Measurements from ENCODE around the gene SPATA3. TPM values are rescaled to one million over a fixed set of nuclear protein-coding genes. Genes with fewer than 3 reads are reported as not detected.

Gene SPATA3
- total and polyA plus RNA-seq, 2 of the 13 experiments (the other 11 are each of a cell fraction or from before 2014, with no cell fraction given) = not detected

- peak; percentile 92; the same call in 1 of the 2 replicates for TF ChIP-seq GZF1 (CRISPR knock-in tag; IDR thresholded peaks at IDR 0.05)
- TF ChIP-seq PAX8 (CRISPR knock-in tag; IDR thresholded peaks at IDR 0.05; ENCODE audit: borderline replicate concordance) = no peak
- TF ChIP-seq PREB (CRISPR knock-in tag; IDR thresholded peaks at IDR 0.05) = peak; percentile 61; the same call in 1 of the 2 replicates
- TF ChIP-seq ZNF776 (CRISPR knock-in tag; IDR thresholded peaks at IDR 0.05) = 0 out of 2 replicates have a peak, but pooled peaks have one; percentile 70
- TF ChIP-seq NFYB (CRISPR knock-in tag; IDR thresholded peaks at IDR 0.05) = peak; percentile 44; the same call in 1 of the 2 replicates
- peak; percentile 25; the same call in 1 of the 2 replicates for TF ChIP-seq ZNF703 (CRISPR knock-in tag; IDR thresholded peaks at IDR 0.05; ENCODE audit: borderline replicate concordance)
- TF ChIP-seq TARDBP (CRISPR knock-in tag; IDR thresholded peaks at IDR 0.05) = peak; percentile 99
- TF ChIP-seq MTF2 (CRISPR knock-in tag; IDR thresholded peaks at IDR 0.05; ENCODE audit: borderline replicate concordance) = no peak
- TF ChIP-seq MIER3 (CRISPR knock-in tag; IDR thresholded peaks at IDR 0.05; ENCODE audit: borderline replicate concordance) = peak; percentile 98; the same call in 1 of the 2 replicates
- TF ChIP-seq NR1H2 (CRISPR knock-in tag; IDR thresholded peaks at IDR 0.05; ENCODE audit: borderline replicate concordance, low read depth) = peak; percentile 95
- TF ChIP-seq HNF1B (CRISPR knock-in tag; IDR thresholded peaks at IDR 0.05) = peak; percentile 99
- TF ChIP-seq ZNF704 (CRISPR knock-in tag; IDR thresholded peaks at IDR 0.05; ENCODE audit: borderline replicate concordance) = no peak; the same call in 1 of the 2 replicates
- peak; percentile 93 for TF ChIP-seq JDP2 (CRISPR knock-in tag; IDR thresholded peaks at IDR 0.05; ENCODE audit: borderline replicate concordance)
- TF ChIP-seq ARHGAP35 (CRISPR knock-in tag; IDR thresholded peaks at IDR 0.05; ENCODE audit: borderline replicate concordance) = peak; percentile 86; the same call in 1 of the 2 replicates
- peak; percentile 96 for TF ChIP-seq MEIS2 (CRISPR knock-in tag; IDR thresholded peaks at IDR 0.05)
- peak; percentile 81 for TF ChIP-seq HNF1A (IDR thresholded peaks at IDR 0.05; ENCODE audit: low read depth)
- peak; percentile 96 for TF ChIP-seq HNF1A (CRISPR knock-in tag; IDR thresholded peaks at IDR 0.05; ENCODE audit: borderline replicate concordance)
- peak; percentile 93 for TF ChIP-seq U2AF1 (optimal IDR thresholded peaks at IDR 0.05; ENCODE audit: low read depth, low read length)
- no peak for TF ChIP-seq MLLT10 (CRISPR knock-in tag; IDR thresholded peaks at IDR 0.05)
- peak; percentile 95 for TF ChIP-seq SOX5 (CRISPR knock-in tag; IDR thresholded peaks at IDR 0.05; ENCODE audit: borderline replicate concordance)
- peak; percentile 100 for TF ChIP-seq ZFP36L1 (CRISPR knock-in tag; IDR thresholded peaks at IDR 0.05)
These were observed 54.3 kb downstream of the SPATA3 start (continued) for GRCh38 chr2:231050018-231050901.
